ENCODE data around the gene CHST15. TPM values are rescaled to one million over a fixed set of nuclear protein-coding genes. Genes with fewer than 3 reads are reported as not detected.
A peak's percentile ranks its signal among the peaks of the same experiment; 100 is the strongest.

CHST15 gene
- total and polyA plus RNA-seq, 2 of the 13 experiments (the other 11 are each of a cell fraction or from before 2014, with no cell fraction given): 1.4 to 94.7 TPM

DNA sequence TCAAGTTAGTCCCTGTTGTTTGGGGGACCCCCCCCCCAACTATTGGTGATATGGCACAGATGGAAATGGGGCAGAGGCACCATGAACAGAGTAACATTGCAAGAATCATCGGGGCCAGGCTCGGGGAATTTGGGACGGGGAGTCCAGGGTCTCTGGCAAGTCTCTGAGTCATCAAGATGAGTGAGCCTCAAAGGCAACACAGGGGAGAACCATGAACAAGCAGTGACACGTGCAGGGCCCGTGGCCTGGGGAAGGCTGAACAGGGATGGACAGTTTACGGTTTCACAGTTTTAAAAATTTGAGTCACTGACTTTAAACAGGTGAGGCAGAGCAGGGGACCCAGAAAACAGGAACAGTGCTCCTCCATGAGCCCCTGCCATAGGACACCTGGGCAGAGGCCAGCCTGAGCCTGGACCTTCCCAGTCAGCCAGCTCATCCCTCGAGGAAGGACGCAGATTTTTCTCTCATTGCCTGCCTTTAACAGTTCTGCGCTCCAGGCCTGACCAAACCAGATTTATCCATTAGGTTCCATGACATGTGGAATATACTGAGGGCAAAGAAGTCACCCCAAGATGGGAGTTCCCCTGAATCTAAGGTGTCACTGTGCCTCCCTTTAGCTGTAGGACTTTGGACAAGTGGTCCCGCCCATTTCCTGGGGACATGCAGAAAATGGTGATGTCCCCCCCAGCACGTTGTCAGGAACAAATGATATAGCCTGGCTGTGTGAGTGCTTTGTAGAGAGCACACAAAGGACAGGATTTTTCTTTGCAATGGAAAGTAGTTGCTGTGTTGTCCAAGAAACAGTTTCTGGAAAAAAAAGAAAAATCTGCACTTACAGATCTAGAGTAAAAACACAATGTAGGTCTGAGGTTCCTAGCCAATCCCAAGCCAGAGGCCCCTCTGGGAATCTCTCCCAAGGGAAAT is 23.8 kb downstream of the CHST15 start:
- Histone ChIP-seq H3K27me3 (ENCODE audit: control insufficient read depth in 1 of 2, insufficient read depth in 2 of 2, low read length in 2 of 2) (no peaks in the 10 kb centered on the region), H2AFZ (ENCODE audit: low read length) (no peak overlapping the region), H3K79me2 (ENCODE audit: insufficient read depth, low read length) (peaks cover 93% of the 10 kb centered on the region), H3K9me3 (ENCODE audit: low read length) (no peaks in the 10 kb centered on the region), H3K27ac (ENCODE audit: extremely low read length, insufficient read depth, low read length) (no peak overlapping the region), H3K4me2 (ENCODE audit: low read depth, low read length) (no peak overlapping the region), H3K36me3 (replicated peaks in 1 of 2; ENCODE audit: control insufficient read depth in 1 of 2, insufficient read depth in 2 of 2, low read length in 2 of 2) (peaks cover 10 to 39% of the 10 kb centered on the region in 2 experiments), H4K20me1 (ENCODE audit: insufficient read depth, low read length) (peaks cover 86% of the 10 kb centered on the region), H3K4me3 (replicated peaks in 1 of 3; ENCODE audit: insufficient read depth in 1 of 3, low read depth in 2 of 3, low read length in 3 of 3) (no peak overlapping the region), H3K9ac (ENCODE audit: insufficient read depth, low read depth, low read length) (no peak overlapping the region), H3K4me1 (ENCODE audit: insufficient read depth, low read length) (peaks cover 97% of the 10 kb centered on the region)
- DNase-seq (ENCODE audit: low spot score): no peak
- in situ Hi-C loops (cut with HindIII; ENCODE audit: extremely low pct_ligation_motif_present, low pct_unique_long_range_greater_than_20kb): no loop called here
- intact Hi-C loops (cut with micrococcal nuclease; ENCODE audit: unreplicated experiment): no loop called here
- no TSS peak for BruUV-seq (replicated peaks)
- FAIRE-seq: no peak
- 90% methylated on average over 9 of the region's 11 CpGs for WGBS (ENCODE audit: low lambda C conversion rate)
- ChIA-PET CTCF (ENCODE audit: low intra/inter-chr PET ratio, low total read pairs) (no interaction called here), POLR2A (no interaction called here)
- TF ChIP-seq ATRX (CRISPR knock-in tag; IDR thresholded peaks at IDR 0.05; ENCODE audit: borderline replicate concordance) (no peak), FOSL2 (CRISPR knock-in tag; IDR thresholded peaks at IDR 0.05) (0 out of 2 replicates have a peak, but pooled peaks have one; percentile 8)
- TF ChIP-seq, protein P1, sequence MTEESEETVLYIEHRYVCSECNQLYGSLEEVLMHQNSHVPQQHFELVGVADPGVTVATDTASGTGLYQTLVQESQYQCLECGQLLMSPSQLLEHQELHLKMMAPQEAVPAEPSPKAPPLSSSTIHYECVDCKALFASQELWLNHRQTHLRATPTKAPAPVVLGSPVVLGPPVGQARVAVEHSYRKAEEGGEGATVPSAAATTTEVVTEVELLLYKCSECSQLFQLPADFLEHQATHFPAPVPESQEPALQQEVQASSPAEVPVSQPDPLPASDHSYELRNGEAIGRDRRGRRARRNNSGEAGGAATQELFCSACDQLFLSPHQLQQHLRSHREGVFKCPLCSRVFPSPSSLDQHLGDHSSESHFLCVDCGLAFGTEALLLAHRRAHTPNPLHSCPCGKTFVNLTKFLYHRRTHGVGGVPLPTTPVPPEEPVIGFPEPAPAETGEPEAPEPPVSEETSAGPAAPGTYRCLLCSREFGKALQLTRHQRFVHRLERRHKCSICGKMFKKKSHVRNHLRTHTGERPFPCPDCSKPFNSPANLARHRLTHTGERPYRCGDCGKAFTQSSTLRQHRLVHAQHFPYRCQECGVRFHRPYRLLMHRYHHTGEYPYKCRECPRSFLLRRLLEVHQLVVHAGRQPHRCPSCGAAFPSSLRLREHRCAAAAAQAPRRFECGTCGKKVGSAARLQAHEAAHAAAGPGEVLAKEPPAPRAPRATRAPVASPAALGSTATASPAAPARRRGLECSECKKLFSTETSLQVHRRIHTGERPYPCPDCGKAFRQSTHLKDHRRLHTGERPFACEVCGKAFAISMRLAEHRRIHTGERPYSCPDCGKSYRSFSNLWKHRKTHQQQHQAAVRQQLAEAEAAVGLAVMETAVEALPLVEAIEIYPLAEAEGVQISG (CRISPR knock-in tag; IDR thresholded peaks at IDR 0.05): no peak
- TF ChIP-seq, protein P2, sequence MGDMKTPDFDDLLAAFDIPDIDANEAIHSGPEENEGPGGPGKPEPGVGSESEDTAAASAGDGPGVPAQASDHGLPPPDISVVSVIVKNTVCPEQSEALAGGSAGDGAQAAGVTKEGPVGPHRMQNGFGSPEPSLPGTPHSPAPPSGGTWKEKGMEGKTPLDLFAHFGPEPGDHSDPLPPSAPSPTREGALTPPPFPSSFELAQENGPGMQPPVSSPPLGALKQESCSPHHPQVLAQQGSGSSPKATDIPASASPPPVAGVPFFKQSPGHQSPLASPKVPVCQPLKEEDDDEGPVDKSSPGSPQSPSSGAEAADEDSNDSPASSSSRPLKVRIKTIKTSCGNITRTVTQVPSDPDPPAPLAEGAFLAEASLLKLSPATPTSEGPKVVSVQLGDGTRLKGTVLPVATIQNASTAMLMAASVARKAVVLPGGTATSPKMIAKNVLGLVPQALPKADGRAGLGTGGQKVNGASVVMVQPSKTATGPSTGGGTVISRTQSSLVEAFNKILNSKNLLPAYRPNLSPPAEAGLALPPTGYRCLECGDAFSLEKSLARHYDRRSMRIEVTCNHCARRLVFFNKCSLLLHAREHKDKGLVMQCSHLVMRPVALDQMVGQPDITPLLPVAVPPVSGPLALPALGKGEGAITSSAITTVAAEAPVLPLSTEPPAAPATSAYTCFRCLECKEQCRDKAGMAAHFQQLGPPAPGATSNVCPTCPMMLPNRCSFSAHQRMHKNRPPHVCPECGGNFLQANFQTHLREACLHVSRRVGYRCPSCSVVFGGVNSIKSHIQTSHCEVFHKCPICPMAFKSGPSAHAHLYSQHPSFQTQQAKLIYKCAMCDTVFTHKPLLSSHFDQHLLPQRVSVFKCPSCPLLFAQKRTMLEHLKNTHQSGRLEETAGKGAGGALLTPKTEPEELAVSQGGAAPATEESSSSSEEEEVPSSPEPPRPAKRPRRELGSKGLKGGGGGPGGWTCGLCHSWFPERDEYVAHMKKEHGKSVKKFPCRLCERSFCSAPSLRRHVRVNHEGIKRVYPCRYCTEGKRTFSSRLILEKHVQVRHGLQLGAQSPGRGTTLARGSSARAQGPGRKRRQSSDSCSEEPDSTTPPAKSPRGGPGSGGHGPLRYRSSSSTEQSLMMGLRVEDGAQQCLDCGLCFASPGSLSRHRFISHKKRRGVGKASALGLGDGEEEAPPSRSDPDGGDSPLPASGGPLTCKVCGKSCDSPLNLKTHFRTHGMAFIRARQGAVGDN (CRISPR knock-in tag; IDR thresholded peaks at IDR 0.05): peak; percentile 41
- TF ChIP-seq, protein P3, sequence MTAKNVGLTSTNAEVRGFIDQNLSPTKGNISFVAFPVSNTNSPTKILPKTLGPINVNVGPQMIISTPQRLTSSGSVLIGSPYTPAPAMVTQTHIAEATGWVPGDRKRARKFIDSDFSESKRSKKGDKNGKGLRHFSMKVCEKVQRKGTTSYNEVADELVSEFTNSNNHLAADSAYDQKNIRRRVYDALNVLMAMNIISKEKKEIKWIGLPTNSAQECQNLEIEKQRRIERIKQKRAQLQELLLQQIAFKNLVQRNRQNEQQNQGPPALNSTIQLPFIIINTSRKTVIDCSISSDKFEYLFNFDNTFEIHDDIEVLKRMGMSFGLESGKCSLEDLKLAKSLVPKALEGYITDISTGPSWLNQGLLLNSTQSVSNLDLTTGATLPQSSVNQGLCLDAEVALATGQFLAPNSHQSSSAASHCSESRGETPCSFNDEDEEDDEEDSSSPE (CRISPR knock-in tag; IDR thresholded peaks at IDR 0.05): no peak
- no peak for ATAC-seq

Measured in HepG2 (cell line).